ENCODE data around the gene ADCY4. TPM values are rescaled to one million over a fixed set of nuclear protein-coding genes. Genes with fewer than 3 reads are reported as not detected.

Gene ADCY4
- total RNA-seq, 1 experiment from 2014 or later, result 0.04 TPM

- Histone ChIP-seq H2AFZ (ENCODE audit: low read length) (no peak overlapping the region), H3K27ac (ENCODE audit: low read length) (no peak overlapping the region), H3K4me2 (ENCODE audit: low read length) (no peak overlapping the region), H3K9me3 (ENCODE audit: low read length) (no peaks in the 10 kb centered on the region), H3K79me2 (ENCODE audit: low read length) (no peaks in the 10 kb centered on the region), H3K9ac (ENCODE audit: low read length) (no peak overlapping the region), H3F3A (ENCODE audit: low read length, unreplicated experiment) (no peaks in the 10 kb centered on the region), H3K9me2 (replicated peaks; ENCODE audit: low read length) (no peaks in the 10 kb centered on the region), H3K27me3 (ENCODE audit: low read length) (no peaks in the 10 kb centered on the region), H3K4me3 (ENCODE audit: low read length) (no peak overlapping the region), H3K4me1 (ENCODE audit: insufficient read depth, low read length) (peaks cover 7% of the 10 kb centered on the region), H4K20me1 (ENCODE audit: low read length) (no peaks in the 10 kb centered on the region), H3K36me3 (ENCODE audit: low read depth, low read length) (no peaks in the 10 kb centered on the region)
- intact Hi-C loops (cut with micrococcal nuclease), result no loop called here
- no TSS peak for BruUV-seq (replicated peaks)
- ChIA-PET POLR2A (ENCODE audit: unreplicated experiment) (no interaction called here), CTCF (no interaction called here)
- no peak for ATAC-seq
- no peak for TF ChIP-seq CTCF (conservative IDR thresholded peaks at IDR 0.05; ENCODE audit: low read depth, low read length)
- DNase-seq, result no peak
These were observed 53.2 kb downstream of the ADCY4 start for GRCh38 chr14:24281636-24282035.

GRCh38 chr14:24280797-24281460 lies 53.9 kb downstream of the ADCY4 start:
- POLR2A ChIA-PET (ENCODE audit: unreplicated experiment), result no interaction called here

More at GRCh38 chr14:24280797-24281460, 53.9 kb downstream of the ADCY4 start:
- Histone ChIP-seq H3K79me2 (ENCODE audit: low read length) (no peaks in the 10 kb centered on the region), H3K4me1 (ENCODE audit: insufficient read depth, low read length) (peaks cover 7% of the 10 kb centered on the region), H3K36me3 (ENCODE audit: low read depth, low read length) (no peaks in the 10 kb centered on the region), H4K20me1 (ENCODE audit: low read length) (no peaks in the 10 kb centered on the region), H3K9me3 (ENCODE audit: low read length) (no peaks in the 10 kb centered on the region), H3K4me2 (ENCODE audit: low read length) (no peak overlapping the region), H3K27ac (ENCODE audit: low read length) (no peak overlapping the region), H3F3A (ENCODE audit: low read length, unreplicated experiment) (no peaks in the 10 kb centered on the region), H3K9me2 (replicated peaks; ENCODE audit: low read length) (no peaks in the 10 kb centered on the region), H3K9ac (ENCODE audit: low read length) (no peak overlapping the region), H3K4me3 (ENCODE audit: low read length) (no peak overlapping the region), H2AFZ (ENCODE audit: low read length) (no peak overlapping the region), H3K27me3 (ENCODE audit: low read length) (no peaks in the 10 kb centered on the region)
- DNase-seq (no peak), ATAC-seq (no peak)
- BruUV-seq (replicated peaks), result no TSS peak
- CTCF ChIA-PET, result no interaction called here
- TF ChIP-seq CTCF (conservative IDR thresholded peaks at IDR 0.05; ENCODE audit: low read depth, low read length), result no peak
- no peak for TF ChIP-seq EZH2phosphoT487 (IDR thresholded peaks at IDR 0.05; ENCODE audit: borderline replicate concordance, low read length)
- no peak for TF ChIP-seq EZH2 (IDR thresholded peaks at IDR 0.05; ENCODE audit: low read length, unreplicated experiment)
- intact Hi-C loops (cut with micrococcal nuclease), result no loop called here
